Fibroblast of pulmonary artery (primary cell): ENCODE data around the gene AKTIP.

Experiments used
- DNase-seq: peaks from one replicate; pipeline ENCODE4 v3.0.0-alpha.2; 2010; ENCODE audit warnings: low read depth
- H3K4me3 ChIP-seq: replicated peaks from 2 replicates; pipeline ENCODE4 v1.5.1; 2011; ENCODE audit warnings: low read depth, mild to moderate bottlenecking, control low read depth, low read length, moderate library complexity
- TF ChIP-seq, protein P1 (sequence below): IDR thresholded peaks from 2 replicates; pipeline ENCODE4 v1.5.1; 2011; ENCODE audit warnings: mild to moderate bottlenecking, control low read depth, low read length, inconsistent platforms; ENCODE audit errors: missing control alignments

The AKTIP gene

DNA sequence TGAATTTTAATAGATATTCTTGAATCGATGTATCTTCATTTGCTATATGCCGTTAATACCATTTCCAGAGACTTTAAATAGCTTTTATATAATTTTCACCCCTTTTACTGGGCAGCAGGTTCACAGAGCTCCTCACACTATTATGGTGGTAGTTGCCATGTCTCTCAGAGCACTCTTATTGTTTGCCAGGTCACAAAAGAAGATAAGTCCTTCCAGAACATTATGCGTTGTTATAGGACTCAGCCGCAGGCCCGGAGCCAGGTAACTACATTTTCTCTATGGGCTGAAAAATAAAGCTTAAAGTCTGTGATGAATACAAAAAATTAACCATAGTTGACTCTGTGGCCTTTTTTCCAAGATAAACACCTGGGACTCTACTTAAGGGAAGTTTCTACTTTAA, 24.0 kb downstream of the AKTIP start:
- H3K4me3 ChIP-seq, result no peak overlapping the region
- TF ChIP-seq, protein P1, sequence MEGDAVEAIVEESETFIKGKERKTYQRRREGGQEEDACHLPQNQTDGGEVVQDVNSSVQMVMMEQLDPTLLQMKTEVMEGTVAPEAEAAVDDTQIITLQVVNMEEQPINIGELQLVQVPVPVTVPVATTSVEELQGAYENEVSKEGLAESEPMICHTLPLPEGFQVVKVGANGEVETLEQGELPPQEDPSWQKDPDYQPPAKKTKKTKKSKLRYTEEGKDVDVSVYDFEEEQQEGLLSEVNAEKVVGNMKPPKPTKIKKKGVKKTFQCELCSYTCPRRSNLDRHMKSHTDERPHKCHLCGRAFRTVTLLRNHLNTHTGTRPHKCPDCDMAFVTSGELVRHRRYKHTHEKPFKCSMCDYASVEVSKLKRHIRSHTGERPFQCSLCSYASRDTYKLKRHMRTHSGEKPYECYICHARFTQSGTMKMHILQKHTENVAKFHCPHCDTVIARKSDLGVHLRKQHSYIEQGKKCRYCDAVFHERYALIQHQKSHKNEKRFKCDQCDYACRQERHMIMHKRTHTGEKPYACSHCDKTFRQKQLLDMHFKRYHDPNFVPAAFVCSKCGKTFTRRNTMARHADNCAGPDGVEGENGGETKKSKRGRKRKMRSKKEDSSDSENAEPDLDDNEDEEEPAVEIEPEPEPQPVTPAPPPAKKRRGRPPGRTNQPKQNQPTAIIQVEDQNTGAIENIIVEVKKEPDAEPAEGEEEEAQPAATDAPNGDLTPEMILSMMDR, result no peak
- DNase-seq, result no peak

DNA sequence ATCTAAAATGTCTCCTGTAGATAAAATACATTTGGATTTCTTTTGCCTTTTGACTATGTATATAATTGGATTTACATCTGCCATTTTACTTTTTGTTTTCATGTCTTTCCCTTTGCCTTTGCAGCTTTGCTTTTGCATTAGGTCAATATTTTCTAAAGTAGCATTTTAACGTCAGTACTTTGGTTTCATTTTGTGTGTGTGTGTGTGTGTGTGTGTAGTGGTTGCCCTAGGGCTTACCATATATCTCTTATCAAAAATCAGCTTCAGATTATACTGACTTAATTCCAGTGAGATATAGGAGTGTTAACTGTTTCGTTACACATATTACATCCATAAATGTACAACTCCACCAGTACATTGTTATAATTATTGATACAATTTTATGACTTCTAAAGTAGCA, 26.1 kb downstream of the AKTIP start:
- H3K4me3 ChIP-seq, result no peak overlapping the region
- TF ChIP-seq, protein P1, result no peak
- DNase-seq, result no peak

DNA sequence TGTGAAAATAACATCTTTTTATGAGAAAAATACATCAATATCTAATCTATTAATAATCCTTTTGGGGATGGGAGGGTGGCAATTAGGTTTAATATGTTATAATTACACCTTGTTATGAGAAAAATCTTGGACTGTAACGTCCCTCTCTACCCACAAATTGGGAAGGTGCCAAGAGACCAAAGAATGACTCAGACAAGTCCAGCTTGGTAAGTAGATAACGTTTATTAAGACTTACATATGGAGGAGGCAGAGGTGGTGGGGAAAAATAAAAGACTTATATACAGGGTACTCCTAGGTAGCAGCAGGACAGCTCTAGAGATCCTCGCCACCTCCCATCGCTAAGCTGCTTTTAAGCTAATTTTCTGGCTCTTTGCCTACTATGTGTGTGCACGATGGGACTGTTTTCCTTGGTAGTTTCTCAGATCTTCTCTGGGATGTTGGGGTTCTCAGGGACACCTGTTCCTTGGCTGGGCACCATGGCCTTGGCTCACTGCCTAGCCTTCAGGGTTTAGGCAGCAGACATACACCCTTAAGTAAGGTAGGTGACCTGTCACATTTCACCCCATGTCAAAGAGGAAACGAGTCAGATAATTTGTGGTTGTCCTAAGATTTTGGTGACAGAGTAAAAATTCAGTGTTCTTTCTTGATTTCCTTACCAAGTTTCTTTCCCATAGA, 37.3 kb downstream of the AKTIP start:
- H3K4me3 ChIP-seq, result no peak overlapping the region
- DNase-seq, result peak; percentile 83
- TF ChIP-seq, protein P1, result no peak

DNA sequence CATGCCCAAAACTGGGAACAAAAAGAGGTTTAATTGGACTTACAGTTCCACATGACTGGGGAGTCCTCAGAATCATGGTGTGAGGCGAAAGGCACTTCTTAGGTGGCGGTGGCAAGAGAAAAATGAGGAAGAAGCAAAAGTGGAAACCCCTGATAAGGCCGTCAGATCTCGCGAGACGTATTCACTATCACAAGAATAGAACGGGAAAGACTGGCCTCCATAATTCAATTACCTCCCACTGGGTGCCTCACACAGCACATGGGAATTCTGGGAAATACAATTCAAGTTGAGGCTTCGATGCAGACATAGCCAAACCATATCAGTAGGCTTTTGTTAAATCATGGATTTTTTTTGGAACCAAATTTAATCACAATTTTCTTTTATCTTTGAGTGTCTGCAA, 44.4 kb downstream of the AKTIP start:
- DNase-seq, result no peak
- no peak overlapping the region for H3K4me3 ChIP-seq
- TF ChIP-seq, protein P1, result no peak

DNA sequence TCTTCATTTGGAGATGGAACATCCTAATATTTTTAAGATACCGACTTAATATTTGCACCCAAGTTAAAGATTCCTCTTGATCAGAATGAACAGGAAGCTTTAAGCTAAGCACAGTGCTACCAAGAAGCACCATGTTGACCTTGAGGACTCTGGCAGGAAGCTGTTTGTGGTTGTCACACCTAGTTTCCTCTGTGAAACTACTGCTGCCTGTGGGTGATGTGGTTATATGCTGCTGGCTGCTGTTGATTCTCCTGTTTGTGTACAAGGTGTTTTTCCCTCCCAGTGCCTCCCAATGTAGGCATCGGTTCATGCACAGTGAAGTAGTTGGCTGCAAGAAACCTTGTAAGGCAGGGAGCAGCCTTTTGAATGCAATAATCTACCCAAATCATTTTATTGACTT, 45.3 kb downstream of the AKTIP start:
- no peak overlapping the region for H3K4me3 ChIP-seq
- TF ChIP-seq, protein P1, result no peak
- DNase-seq, result no peak

DNA sequence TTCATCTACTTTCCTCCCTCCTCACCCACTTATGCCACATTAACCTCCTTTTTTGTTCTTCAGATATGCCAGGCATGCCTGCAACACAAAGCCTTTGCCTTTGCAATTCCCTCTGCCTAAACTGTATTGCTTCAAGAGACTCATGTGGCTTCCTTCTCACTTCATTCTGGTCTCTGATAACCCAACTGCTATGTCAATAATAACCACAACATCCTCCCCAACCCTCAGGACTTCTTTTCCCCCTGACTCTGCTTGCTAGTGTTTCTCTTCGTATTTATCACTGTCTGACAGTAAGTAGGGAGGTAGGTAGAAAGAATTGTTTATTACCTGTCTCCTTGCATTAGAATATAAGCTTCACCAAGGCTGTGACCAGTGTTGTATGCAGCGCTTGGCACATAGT, 46.4 kb downstream of the AKTIP start:
- DNase-seq, result no peak
- TF ChIP-seq, protein P1, result no peak
- no peak overlapping the region for H3K4me3 ChIP-seq

DNA sequence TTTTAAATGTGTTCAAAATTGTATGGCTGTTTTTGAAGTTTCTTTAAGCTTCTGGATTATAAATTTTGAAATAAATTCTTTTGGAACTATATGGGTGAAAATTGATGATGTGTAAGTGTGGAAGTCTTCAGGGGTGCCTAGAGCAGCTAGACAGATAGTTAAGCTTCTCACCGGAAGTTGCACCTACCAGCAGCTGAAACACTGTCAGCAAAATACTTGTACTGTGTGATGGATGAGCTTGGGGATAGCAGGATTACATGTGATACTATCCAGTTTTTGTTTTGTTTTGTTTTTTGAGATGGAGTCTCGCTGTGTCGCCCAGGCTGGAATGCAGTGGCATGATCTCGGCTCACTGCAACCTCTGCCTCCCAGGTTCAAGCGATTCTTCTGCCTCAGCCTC, 49.1 kb downstream of the AKTIP start:
- DNase-seq, result no peak
- no peak overlapping the region for H3K4me3 ChIP-seq

More for the DNA sequence above, 49.1 kb downstream of the AKTIP start:
- TF ChIP-seq, protein P1, result no peak
